ENCODE results near the gene STMP1. TPM values are rescaled to one million over a fixed set of nuclear protein-coding genes. Genes with fewer than 3 reads are reported as not detected.

The STMP1 gene
- total and polyA plus RNA-seq, 2 experiments from 2014 or later, result 17.7 to 91.1 TPM

DNA sequence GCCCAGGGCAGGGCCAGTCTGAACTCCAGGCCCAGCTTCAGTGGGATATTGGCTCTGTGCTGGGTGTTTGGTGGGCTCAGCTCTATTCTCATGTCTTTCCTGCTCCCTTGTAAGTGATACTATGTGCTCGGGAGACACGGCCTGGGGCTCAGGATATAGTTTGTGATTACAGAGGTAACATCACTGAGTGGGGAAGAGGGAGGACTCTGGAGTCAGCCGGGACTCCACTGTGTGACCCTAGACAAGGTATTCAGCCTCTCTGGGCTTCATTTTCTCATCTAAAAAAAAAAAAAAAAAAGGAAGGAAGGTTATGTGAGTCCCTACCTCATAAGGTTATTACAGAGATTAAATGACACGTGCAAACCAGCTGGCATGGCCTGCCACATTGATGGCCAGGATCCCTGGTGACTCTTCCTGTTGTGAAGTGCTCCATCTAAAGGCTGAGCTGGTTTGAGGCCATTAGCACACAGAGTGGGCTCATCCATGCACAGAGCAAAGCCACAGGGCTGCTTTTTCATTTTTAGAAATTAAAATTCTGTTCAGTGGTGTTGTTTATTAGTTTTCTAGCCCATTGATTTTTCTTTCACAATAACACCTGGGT, 50.0 kb downstream of the STMP1 start:
- no peak for DNase-seq (ENCODE audit: low read depth in 1 of 2, low spot score in 1 of 2)
- H3K27me3 ChIP-seq, result no peaks in the 10 kb centered on the region
- TF ChIP-seq, protein P1, sequence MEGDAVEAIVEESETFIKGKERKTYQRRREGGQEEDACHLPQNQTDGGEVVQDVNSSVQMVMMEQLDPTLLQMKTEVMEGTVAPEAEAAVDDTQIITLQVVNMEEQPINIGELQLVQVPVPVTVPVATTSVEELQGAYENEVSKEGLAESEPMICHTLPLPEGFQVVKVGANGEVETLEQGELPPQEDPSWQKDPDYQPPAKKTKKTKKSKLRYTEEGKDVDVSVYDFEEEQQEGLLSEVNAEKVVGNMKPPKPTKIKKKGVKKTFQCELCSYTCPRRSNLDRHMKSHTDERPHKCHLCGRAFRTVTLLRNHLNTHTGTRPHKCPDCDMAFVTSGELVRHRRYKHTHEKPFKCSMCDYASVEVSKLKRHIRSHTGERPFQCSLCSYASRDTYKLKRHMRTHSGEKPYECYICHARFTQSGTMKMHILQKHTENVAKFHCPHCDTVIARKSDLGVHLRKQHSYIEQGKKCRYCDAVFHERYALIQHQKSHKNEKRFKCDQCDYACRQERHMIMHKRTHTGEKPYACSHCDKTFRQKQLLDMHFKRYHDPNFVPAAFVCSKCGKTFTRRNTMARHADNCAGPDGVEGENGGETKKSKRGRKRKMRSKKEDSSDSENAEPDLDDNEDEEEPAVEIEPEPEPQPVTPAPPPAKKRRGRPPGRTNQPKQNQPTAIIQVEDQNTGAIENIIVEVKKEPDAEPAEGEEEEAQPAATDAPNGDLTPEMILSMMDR (IDR thresholded peaks at IDR 0.05; ENCODE audit: low read depth, low read length), result peak; percentile 8
- H3K9me3 ChIP-seq (ENCODE audit: low read depth), result no peaks in the 10 kb centered on the region
- no peak overlapping the region for H3K4me3 ChIP-seq
- H3K4me1 ChIP-seq (ENCODE audit: low read depth), result peaks cover 5% of the 10 kb centered on the region
- no peaks in the 10 kb centered on the region for H3K36me3 ChIP-seq
- H3K27ac ChIP-seq, result no peak overlapping the region

DNA sequence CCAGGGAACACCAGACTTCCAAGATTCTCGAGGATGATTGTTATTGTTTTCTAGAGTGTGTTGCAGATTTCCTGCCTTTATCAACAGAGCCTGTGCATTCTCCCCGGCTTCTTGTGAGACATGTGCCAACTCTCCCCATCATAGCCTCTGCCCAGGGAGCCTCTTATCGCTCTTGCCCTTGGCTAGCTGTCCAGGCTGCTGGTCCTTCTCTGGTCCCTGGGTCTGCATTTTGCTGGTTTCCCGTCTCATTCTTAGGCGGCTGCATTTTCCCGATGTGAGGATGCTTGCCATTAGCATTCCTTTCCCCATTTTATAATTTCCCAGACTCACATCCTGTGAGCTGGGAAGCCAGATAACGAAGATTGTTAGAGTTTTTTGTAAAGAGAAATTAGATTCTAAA, 50.5 kb downstream of the STMP1 start:
- peaks cover 11% of the 10 kb centered on the region for H3K4me1 ChIP-seq (ENCODE audit: low read depth)
- H3K4me3 ChIP-seq, result no peak overlapping the region
- peak in 1 of 2 donors; percentile 37 for DNase-seq (ENCODE audit: low read depth in 1 of 2, low spot score in 1 of 2)
- H3K9me3 ChIP-seq (ENCODE audit: low read depth), result no peaks in the 10 kb centered on the region
- H3K27ac ChIP-seq, result no peak overlapping the region
- H3K27me3 ChIP-seq, result no peaks in the 10 kb centered on the region
- TF ChIP-seq, protein P1 (IDR thresholded peaks at IDR 0.05; ENCODE audit: low read depth, low read length), result no peak
- no peaks in the 10 kb centered on the region for H3K36me3 ChIP-seq

DNA sequence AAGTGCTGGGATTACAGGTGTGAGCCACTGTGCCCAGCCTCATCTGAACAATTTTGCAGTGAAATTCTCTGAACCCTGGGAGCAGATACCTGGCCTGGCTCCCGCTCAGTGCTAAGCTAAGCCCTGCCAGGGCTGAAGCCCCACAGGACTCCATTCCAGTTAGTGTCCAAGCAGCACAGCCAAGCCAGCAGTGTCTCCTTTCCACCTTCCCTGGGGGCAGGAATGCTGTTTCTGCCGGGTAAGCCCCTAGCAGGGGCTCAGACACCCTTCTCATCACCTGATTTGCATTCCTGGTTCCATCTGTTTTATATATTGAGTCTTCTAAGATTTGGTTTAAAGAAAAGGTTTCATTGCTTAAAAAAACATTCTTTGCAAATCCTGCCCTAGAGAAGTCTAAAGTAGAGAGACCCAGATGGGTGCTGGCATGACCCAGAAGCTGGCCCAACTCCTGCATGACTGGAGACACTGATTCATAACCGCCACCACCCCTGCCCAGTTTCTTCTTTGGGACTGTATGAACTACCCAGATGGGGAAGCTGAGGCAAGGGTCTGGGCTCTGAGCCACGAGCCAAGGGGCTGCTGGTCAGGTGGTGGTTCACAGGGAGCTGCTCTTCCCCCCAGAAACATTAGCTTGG, 51.6 kb downstream of the STMP1 start:
- TF ChIP-seq, protein P1 (IDR thresholded peaks at IDR 0.05; ENCODE audit: low read depth, low read length), result no peak
- H3K36me3 ChIP-seq, result no peaks in the 10 kb centered on the region

DNA sequence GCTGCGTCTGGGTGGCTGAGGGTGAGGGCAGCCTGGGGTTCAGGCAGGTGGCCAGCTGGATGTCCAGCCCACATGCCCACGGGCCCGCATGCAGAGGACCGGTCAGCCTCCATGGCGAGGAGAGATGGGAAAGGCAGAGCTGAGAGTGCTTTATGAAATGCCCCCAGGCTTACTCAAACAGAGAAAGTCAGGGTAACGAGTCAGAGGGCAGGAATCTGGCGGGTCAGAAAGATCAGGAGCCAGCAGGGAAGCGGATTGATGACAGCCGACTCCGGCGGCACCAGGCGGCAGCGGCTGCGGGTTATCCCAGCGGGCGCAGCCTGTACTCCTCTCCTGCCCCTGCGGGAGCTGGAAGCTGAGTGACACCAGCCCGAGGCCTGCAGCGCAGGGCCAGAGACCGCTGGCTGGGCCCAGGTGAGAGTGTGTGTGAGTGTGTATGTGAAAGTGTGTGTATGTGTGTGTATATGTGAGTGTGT, 52.3 kb downstream of the STMP1 start:
- H3K9me3 ChIP-seq (ENCODE audit: low read depth), result no peaks in the 10 kb centered on the region

More for the DNA sequence above, 51.6 kb downstream of the STMP1 start:
- H3K4me1 ChIP-seq (ENCODE audit: low read depth), result peaks cover 21% of the 10 kb centered on the region
- no peak for DNase-seq (ENCODE audit: low read depth in 1 of 2, low spot score in 1 of 2)
- H3K9me3 ChIP-seq (ENCODE audit: low read depth), result no peaks in the 10 kb centered on the region
- H3K27ac ChIP-seq, result no peak overlapping the region
- no peak overlapping the region for H3K4me3 ChIP-seq
- H3K27me3 ChIP-seq, result no peaks in the 10 kb centered on the region

DNA sequence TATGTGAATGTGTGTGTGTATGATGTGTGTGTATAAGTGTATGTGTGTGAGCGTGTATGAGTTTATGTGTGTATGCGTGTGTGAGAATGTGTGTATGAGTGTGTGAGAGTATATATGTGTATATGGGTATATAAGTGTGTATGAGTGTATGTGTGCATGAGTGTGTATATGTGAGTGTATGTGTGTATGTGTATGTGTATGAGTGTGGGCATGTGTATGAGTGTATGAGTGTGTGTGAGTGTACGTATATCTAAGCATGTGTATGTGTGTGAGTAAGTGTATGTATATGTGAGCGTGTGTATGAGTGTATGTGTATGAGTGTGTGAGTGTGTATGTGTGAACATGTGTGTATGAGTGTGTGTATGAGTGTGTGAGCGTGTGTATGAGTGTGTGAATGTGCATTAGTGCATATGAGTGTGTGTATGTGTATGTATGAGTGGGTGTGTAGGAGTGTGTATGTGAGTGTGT, 52.8 kb downstream of the STMP1 start:
- no peaks in the 10 kb centered on the region for H3K9me3 ChIP-seq (ENCODE audit: low read depth)
- TF ChIP-seq, protein P1 (IDR thresholded peaks at IDR 0.05; ENCODE audit: low read depth, low read length), result no peak
- H3K36me3 ChIP-seq, result no peaks in the 10 kb centered on the region
- DNase-seq (ENCODE audit: low read depth in 1 of 2, low spot score in 1 of 2), result no peak
- no peak overlapping the region for H3K27ac ChIP-seq
- peaks cover 33% of the 10 kb centered on the region for H3K4me1 ChIP-seq (ENCODE audit: low read depth)
- no peak overlapping the region for H3K4me3 ChIP-seq
- H3K27me3 ChIP-seq, result no peaks in the 10 kb centered on the region

More for the DNA sequence above, 52.3 kb downstream of the STMP1 start:
- H3K4me3 ChIP-seq, result no peak overlapping the region
- no peaks in the 10 kb centered on the region for H3K27me3 ChIP-seq
- TF ChIP-seq, protein P1 (IDR thresholded peaks at IDR 0.05; ENCODE audit: low read depth, low read length), result no peak
- no peaks in the 10 kb centered on the region for H3K36me3 ChIP-seq
- no peak overlapping the region for H3K27ac ChIP-seq
- H3K4me1 ChIP-seq (ENCODE audit: low read depth), result peaks cover 28% of the 10 kb centered on the region
- peak; percentile 28 to 43 for DNase-seq (ENCODE audit: low read depth in 1 of 2, low spot score in 1 of 2)
